Adrenal gland (tissue), 5 donors: Measurements from ENCODE around the gene ST3GAL3.

Experiments
- POLR2A ChIP-seq, 2 donors: fragments of 450-650 bp; IDR thresholded peaks; one replicate each; pipeline ENCODE4 v1.6.1; 2017; ENCODE audit warnings: antibody characterized with exemption in 2 of 2, mild to moderate bottlenecking in 2 of 2, moderate library complexity in 1 of 2
- TF ChIP-seq, protein P1 (sequence below), 6 experiments: fragments of 450-650 bp in 4 of 6; fragments of 200-600 bp in 2 of 6; sonication (generic) in 1 of 6; IDR thresholded peaks; 1 replicate in 5 of 6; 2 replicates in 1 of 6; pipeline versions ENCODE4 v1.5.1 to v1.8.0; 2016 to 2021; ENCODE audit warnings: antibody characterized with exemption in 6 of 6, mild to moderate bottlenecking in 2 of 6, moderate library complexity in 1 of 6
- donor health status: DM: no; HTN: no; CAD: no.

DNA sequence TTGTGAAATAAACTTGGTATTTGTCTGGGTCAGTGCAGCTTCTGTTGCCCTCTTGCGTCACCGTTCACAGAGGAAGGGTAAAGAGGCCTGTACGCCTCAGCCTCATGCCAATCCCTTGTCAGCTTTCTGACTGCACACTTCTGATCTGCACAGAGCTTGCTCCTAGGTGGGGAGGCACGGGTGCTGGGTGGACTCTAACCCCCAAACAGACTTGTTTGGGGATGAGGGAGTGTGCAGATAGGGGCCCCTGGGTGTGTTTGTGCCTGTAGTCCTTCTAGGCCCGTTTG, 270.9 kb downstream of the ST3GAL3 start:
- TF ChIP-seq POLR2A (IDR thresholded peaks at IDR 0.05), result no peak
- TF ChIP-seq, protein P1, sequence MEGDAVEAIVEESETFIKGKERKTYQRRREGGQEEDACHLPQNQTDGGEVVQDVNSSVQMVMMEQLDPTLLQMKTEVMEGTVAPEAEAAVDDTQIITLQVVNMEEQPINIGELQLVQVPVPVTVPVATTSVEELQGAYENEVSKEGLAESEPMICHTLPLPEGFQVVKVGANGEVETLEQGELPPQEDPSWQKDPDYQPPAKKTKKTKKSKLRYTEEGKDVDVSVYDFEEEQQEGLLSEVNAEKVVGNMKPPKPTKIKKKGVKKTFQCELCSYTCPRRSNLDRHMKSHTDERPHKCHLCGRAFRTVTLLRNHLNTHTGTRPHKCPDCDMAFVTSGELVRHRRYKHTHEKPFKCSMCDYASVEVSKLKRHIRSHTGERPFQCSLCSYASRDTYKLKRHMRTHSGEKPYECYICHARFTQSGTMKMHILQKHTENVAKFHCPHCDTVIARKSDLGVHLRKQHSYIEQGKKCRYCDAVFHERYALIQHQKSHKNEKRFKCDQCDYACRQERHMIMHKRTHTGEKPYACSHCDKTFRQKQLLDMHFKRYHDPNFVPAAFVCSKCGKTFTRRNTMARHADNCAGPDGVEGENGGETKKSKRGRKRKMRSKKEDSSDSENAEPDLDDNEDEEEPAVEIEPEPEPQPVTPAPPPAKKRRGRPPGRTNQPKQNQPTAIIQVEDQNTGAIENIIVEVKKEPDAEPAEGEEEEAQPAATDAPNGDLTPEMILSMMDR (IDR thresholded peaks at IDR 0.05), result no peak
